Body of pancreas (tissue), 4 donors: Measurements from ENCODE around the gene MYCBPAP. TPM values are rescaled to one million over a fixed set of nuclear protein-coding genes. Genes with fewer than 3 reads are reported as not detected.

Source experiments
- ATAC-seq: fragments of 150-250 bp; one replicate; pipeline ENCODE4 v1.9.1; 2016
- DNase-seq, 4 donors: peaks; one replicate each; pipeline ENCODE4 v3.0.0-alpha.2; 2019
- H3K27ac ChIP-seq, 4 donors: fragments of 200-600 bp; sonication (generic); 1 replicate in 3 of 4; 2 replicates in 1 of 4; pipeline versions ENCODE4 v1.5.1 to v1.6.1; 2016 to 2019; ENCODE audit warnings: mild to moderate bottlenecking in 1 of 4, mixed read lengths in 1 of 4, moderate library complexity in 1 of 4
- H3K27me3 ChIP-seq, 2 donors: fragments of 200-600 bp; sonication (generic); one replicate each; pipeline ENCODE4 v1.6.0; 2016; ENCODE audit warnings: mild to moderate bottlenecking in 1 of 2
- H3K36me3 ChIP-seq, 2 donors: fragments of 200-600 bp; sonication (generic); replicated peaks in 1 of 2; 2 replicates each; pipeline ENCODE4 v1.5.1; 2016; ENCODE audit warnings: low read depth in 2 of 2; ENCODE audit not compliant: insufficient read depth in 1 of 2
- H3K4me1 ChIP-seq: fragments of 200-600 bp; sonication (generic); one replicate; pipeline ENCODE4 v1.6.0; 2016
- H3K4me3 ChIP-seq, 2 donors: fragments of 200-600 bp; sonication (generic); 1 replicate in 1 of 2; 2 replicates in 1 of 2; pipeline ENCODE4 v1.5.1; 2016 to 2019
- H3K9me3 ChIP-seq, 3 donors: fragments of 200-600 bp; sonication (generic); 1 replicate in 2 of 3; 2 replicates in 1 of 3; pipeline ENCODE4 v1.5.1; 2016
- CTCF ChIP-seq, 7 experiments: fragments of 450-650 bp in 4 of 7; fragments of 200-600 bp in 3 of 7; sonication (generic) in 3 of 7; IDR thresholded peaks; one replicate each; pipeline ENCODE4 v1.5.1; 2016 to 2019; ENCODE audit warnings: antibody characterized with exemption in 7 of 7
- POLR2A ChIP-seq, 3 donors: fragments of 450-650 bp; IDR thresholded peaks; one replicate each; pipeline ENCODE4 v1.6.1; 2016; ENCODE audit warnings: antibody characterized with exemption in 3 of 3, mild to moderate bottlenecking in 2 of 3
- WGBS, 2 donors: methylation state at CpG; one replicate each; pipeline ENCODE4 v1.1.5; 2017; 5-methylcytosine and 5-hydroxymethylcytosine counted together
- intact Hi-C: fragments of 100-400 bp; cut with DNase I; formaldehyde crosslinking; loops from one replicate; pipeline ENCODE4 v1.15.1; 2023
- total RNA-seq, 2 donors: library from RNA; depleted of rRNA; stranded (reverse); fragments of >200 nt; gene quantifications; one replicate each; pipeline ENCODE4 v1.1.0, GENCODE V29; 2016

Gene MYCBPAP
- total RNA-seq, 2 donors from 2014 or later = 0.33 TPM; not detected in 1

DNA sequence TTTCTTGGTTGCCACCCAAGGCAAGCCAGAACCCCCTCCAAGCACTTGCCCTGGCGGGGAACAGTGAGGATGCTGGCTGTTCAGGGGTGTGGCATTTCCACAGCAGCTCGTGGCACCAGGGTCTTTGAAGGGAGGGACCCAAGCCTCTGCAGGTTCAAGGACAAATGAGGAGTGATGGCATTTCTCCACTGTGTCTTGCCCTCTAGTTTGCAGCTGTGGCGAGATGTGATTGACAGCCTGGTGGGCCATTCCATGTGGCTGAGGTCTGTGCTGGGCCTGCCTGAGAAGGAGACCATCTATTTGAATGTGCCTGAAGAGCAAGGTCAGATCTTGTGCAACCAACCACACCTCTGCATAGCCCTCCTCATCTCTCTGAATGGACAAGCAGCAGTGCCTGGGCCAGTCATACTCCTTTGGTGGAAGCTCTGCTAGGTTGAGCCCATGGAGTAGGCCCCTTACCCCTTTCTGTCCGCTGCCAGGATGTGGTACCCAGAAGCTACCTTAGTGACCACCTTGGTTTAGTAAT lies 19.8 kb downstream of the MYCBPAP start:
- ATAC-seq = no peak
- H3K4me3 ChIP-seq = no peak overlapping the region
- no peak for DNase-seq
- intact Hi-C loops = no loop called here
- H3K36me3 ChIP-seq = no peaks in the 10 kb centered on the region
- H3K27ac ChIP-seq = no peak overlapping the region
- WGBS, 2 donors = 36 to 73% methylated on average over 2 to 4 of the region's 4 CpGs
- H3K4me1 ChIP-seq = peaks cover 26% of the 10 kb centered on the region
- no peaks in the 10 kb centered on the region for H3K27me3 ChIP-seq
- TF ChIP-seq CTCF (IDR thresholded peaks at IDR 0.05) = no peak
- TF ChIP-seq POLR2A (IDR thresholded peaks at IDR 0.05) = no peak
- H3K9me3 ChIP-seq = no peaks in the 10 kb centered on the region

DNA sequence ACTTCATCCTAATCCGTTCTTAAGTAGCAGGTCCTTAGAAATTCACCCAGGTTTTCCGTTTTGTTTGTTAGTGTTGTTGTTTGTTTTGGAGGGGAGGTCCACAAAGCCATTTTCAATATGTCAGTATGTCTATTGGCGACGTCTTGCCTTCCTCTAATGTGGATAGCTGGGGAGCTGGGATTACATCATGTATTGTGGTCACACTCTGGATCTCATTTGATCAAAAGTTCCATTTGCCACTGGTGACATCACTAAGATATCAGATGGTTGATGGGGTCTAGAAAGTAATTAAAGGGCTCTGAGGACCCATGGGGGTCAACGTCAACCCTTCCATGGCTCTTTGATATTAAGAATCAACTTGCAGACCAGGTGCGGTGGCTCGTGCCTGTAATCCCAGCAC lies 21.6 kb downstream of the MYCBPAP start:
- no peaks in the 10 kb centered on the region for H3K27me3 ChIP-seq
- no peaks in the 10 kb centered on the region for H3K36me3 ChIP-seq
- TF ChIP-seq POLR2A (IDR thresholded peaks at IDR 0.05) = no peak
- TF ChIP-seq CTCF (IDR thresholded peaks at IDR 0.05) = no peak
- ATAC-seq = no peak
- peaks cover 42% of the 10 kb centered on the region for H3K4me1 ChIP-seq
- H3K9me3 ChIP-seq = no peaks in the 10 kb centered on the region
- WGBS, 2 donors = 86 to 91% methylated on average over 7 of the region's 7 CpGs
- H3K4me3 ChIP-seq = no peak overlapping the region
- no peak for DNase-seq
- no peak overlapping the region for H3K27ac ChIP-seq
- intact Hi-C loops = loop anchor here (5.0 kb wide), 1 partner anchor 48 kb away; no protein-coding TSS in a partner anchor

DNA sequence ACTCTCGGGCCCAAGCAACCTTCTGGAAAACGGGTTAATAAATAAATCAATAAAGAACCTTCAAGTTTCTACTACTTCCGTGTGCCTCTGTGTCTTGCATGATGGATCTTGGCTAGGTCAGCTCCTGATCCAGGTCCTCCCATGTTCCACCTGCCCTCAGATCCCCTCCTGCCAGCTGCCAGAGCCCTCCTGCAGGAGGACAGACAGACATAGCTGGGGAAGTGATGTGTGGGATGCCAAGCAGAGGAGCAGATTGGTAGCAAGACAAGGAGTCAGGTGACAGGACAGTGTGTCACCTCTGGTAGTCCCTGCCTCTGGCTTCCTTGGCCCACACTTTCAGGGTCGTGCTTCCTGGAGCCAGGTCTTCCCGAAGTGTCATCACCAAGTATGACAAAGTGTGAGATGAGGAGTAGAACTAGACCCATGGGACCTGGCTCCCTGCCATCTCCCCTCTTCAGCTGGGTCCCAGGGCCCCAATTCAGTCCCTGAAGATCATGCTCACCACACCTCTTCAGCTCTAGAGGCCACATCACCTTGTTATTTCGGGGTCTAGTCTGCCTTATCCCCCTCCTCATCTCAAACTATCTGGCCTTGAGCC lies 23.3 kb downstream of the MYCBPAP start:
- Histone ChIP-seq H3K4me1 (peaks cover 59% of the 10 kb centered on the region), H3K27ac (peak overlapping the region in 3 of 4 donors; percentile 89 to 96 (median 92)), H3K36me3 (no peaks in the 10 kb centered on the region), H3K4me3 (no peak overlapping the region), H3K27me3 (no peaks in the 10 kb centered on the region), H3K9me3 (no peaks in the 10 kb centered on the region)
- ATAC-seq = no peak
- no peak for TF ChIP-seq CTCF (IDR thresholded peaks at IDR 0.05)
- intact Hi-C loops = loop anchor here (5.0 kb wide), 1 partner anchor 49 kb away; no protein-coding TSS in a partner anchor
- DNase-seq = no peak
- WGBS, 2 donors = 18 to 38% methylated on average over 4 to 6 of the region's 6 CpGs

DNA sequence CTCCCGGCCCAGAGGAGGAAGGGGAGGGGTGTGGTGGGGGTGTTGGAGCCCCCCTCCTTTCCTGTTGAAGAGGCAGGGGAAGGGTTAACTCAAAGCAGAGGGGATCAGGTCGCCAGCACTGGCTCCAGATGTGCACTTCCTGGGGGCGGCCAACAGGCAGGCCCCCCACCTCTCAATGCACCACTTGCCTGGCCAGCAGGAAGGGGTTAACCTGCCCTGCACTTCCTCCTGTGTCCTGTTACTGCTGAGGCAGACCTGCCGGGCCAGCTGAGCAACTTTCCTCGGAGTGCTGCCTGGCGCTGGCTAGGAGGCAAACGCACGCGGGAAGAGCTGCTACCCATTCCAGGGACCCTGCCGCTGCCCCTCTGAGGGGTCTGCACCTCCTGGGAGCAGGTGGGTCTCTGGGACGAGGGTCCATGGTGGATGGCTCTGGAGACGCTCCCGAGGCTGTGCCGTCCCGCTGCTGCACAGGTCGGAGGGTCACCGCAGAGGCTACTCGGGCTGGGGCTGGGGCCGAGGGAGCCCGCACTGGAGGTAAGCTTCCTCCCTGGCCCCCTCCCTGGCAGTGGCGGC lies 24.3 kb downstream of the MYCBPAP start, which contains the start of gene EPN3:
EPN3 (plus strand) TSS at position 284 of the 573 bp plus-strand sequence. CDS start 3,822 bp downstream, outside the sequence.
- 0% methylated on average over 5 to 21 of the region's 21 CpGs for WGBS, 2 donors
- peak; percentile 83 to 89 (median 87) for DNase-seq
- peak within 1 kb of the TSS; percentile 16 to 28 for H3K4me3 ChIP-seq
- ATAC-seq = peak; percentile 59
- TF ChIP-seq CTCF (IDR thresholded peaks at IDR 0.05) (peak in 3 of 7 experiments; percentile 31 to 45 (median 31)), POLR2A (IDR thresholded peaks at IDR 0.05) (peak; percentile 28 to 75 (median 55))
- peak within 1 kb of the TSS; percentile 79 to 96 (median 90) for H3K27ac ChIP-seq
- no peaks in the 10 kb centered on the region for H3K27me3 ChIP-seq
- intact Hi-C loops = loop anchor here (5.0 kb wide), 1 partner anchor 50 kb away; no protein-coding TSS in a partner anchor
- H3K9me3 ChIP-seq = no peaks in the 10 kb centered on the region
- peaks cover 69% of the 10 kb centered on the region for H3K4me1 ChIP-seq
- peaks cover 0 to 5% of the 10 kb centered on the region in 2 donors for H3K36me3 ChIP-seq
